ENCODE results near the gene SH2D6.
"Not testable (repeated sequence)": the region's sequence is repeated elsewhere in the genome, so short reads cannot be mapped to it uniquely, and the experiment has no call there.

SH2D6 gene

GRCh38 chr2:85418132-85419008, at the start of gene SH2D6:
SH2D6 (plus strand) TSS chr2:85418714; CDS start chr2:85429466, 10,752 bp downstream.
- peak; percentile 82 for DNase-seq

GRCh38 chr2:85368921-85369320, 49.6 kb upstream of the SH2D6 start:
- DNase-seq, result no peak

GRCh38 chr2:85369500-85369899, 49.0 kb upstream of the SH2D6 start:
- no peak for DNase-seq

- DNase-seq, result no peak
These were observed 47.5 kb upstream of the SH2D6 start for GRCh38 chr2:85371045-85371444.

GRCh38 chr2:85376291-85377065, 42.0 kb upstream of the SH2D6 start:
- no peak for DNase-seq

- DNase-seq, result no peak
These were observed 41.4 kb upstream of the SH2D6 start for GRCh38 chr2:85377083-85377482.

- DNase-seq, result no peak
These were observed 40.3 kb upstream of the SH2D6 start for GRCh38 chr2:85378257-85378656.

- DNase-seq, result no peak
These were observed 38.5 kb upstream of the SH2D6 start for GRCh38 chr2:85380048-85380447.

GRCh38 chr2:85383151-85383550, 35.4 kb upstream of the SH2D6 start:
- not testable (repeated sequence) for DNase-seq

- no peak for DNase-seq
These were observed 34.7 kb upstream of the SH2D6 start for GRCh38 chr2:85383850-85384249.

- DNase-seq, result no peak
These were observed 32.8 kb upstream of the SH2D6 start for GRCh38 chr2:85385746-85386145.

GRCh38 chr2:85387754-85388153, 30.8 kb upstream of the SH2D6 start:
- DNase-seq, result no peak

GRCh38 chr2:85388878-85389538, 29.5 kb upstream of the SH2D6 start:
- no peak for DNase-seq

- peak; percentile 70 for DNase-seq
These were observed 27.4 kb upstream of the SH2D6 start for GRCh38 chr2:85390941-85391669.

- DNase-seq, result no peak
These were observed 24.7 kb upstream of the SH2D6 start for GRCh38 chr2:85393836-85394235.

- no peak for DNase-seq
These were observed 24.2 kb upstream of the SH2D6 start for GRCh38 chr2:85394261-85394681.

GRCh38 chr2:85394976-85395375, 23.5 kb upstream of the SH2D6 start:
- no peak for DNase-seq

- DNase-seq, result no peak
These were observed 22.5 kb upstream of the SH2D6 start for GRCh38 chr2:85395912-85396475.

- DNase-seq, result no peak
These were observed 21.7 kb upstream of the SH2D6 start for GRCh38 chr2:85396531-85397470.

GRCh38 chr2:85397925-85398331, 20.6 kb upstream of the SH2D6 start:
- DNase-seq, result no peak

Measured in stimulated activated CD4-positive, alpha-beta T cell treated with anti-CD3 and anti-CD28 coated beads, Interleukin-12 subunit alpha, Interleukin-12 subunit beta, amount 100 ng/mL, for 4 hours (primary cell).